GM19463 (cell line): ENCODE results near the gene CASKIN2.
"Not testable (repeated sequence)": the region's sequence is repeated elsewhere in the genome, so short reads cannot be mapped to it uniquely, and the experiment has no call there.

Source experiments
- ATAC-seq: cut with Tn5 transposase; IDR thresholded peaks from one replicate; pipeline ENCODE4 v1.9.1; 2021; ENCODE audit warnings: mild to moderate bottlenecking, moderate library complexity; ENCODE audit not compliant: unreplicated experiment

CASKIN2 gene

DNA sequence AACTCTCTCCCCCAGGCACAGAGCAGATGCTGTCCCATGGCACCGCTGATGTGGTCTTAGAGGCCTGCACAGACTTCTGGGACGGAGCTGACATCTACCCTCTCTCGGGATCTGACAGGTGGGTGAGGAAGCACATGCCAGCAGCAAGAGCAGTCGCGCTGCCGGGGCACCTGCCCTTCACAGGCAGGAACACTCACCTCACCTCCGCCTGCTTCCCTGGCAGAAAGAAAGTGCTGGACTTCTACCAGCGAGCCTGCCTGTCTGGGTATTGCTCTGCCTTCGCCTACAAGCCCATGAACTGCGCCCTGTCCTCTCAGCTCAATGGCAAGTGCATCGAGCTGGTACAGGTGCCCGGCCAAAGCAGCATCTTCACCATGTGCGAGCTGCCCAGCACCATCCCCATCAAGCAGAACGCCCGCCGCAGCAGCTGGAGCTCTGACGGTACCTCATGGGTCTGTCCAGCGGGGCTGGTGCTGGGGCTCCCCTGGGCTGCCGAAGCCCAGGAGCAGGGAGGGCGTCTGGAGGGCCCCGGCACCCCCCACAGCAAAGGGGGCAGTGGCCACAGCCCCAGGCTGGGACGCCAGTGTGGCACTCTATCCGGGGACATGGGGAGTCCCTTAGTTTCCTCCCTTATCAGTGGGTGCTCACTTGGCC, 21.7 kb downstream of the CASKIN2 start:
- no peak for ATAC-seq

DNA sequence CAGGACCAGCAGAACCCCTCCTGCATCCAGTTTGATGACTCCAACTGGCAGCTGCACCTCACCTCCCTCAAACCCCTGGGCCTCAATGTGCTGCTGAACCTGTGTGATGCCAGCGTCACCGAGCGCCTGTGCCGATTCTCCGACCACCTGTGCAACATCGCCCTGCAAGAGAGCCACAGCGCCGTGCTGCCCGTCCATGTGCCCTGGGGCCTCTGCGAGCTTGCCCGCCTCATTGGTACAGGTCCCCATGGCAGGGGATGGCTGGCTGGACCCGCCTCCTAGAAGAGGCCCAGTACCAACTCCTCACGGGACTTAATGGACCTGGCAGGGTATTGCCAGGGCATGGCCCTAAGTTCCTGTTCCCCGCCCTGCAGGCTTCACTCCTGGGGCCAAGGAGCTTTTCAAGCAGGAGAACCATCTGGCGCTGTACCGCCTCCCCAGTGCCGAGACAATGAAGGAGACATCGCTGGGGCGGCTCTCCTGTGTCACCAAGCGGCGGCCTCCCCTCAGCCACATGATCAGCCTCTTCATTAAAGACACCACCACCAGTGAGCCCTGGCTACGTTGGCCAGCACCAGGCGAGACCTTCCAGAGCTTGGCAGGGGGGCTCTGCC, 22.7 kb downstream of the CASKIN2 start:
- no peak for ATAC-seq

DNA sequence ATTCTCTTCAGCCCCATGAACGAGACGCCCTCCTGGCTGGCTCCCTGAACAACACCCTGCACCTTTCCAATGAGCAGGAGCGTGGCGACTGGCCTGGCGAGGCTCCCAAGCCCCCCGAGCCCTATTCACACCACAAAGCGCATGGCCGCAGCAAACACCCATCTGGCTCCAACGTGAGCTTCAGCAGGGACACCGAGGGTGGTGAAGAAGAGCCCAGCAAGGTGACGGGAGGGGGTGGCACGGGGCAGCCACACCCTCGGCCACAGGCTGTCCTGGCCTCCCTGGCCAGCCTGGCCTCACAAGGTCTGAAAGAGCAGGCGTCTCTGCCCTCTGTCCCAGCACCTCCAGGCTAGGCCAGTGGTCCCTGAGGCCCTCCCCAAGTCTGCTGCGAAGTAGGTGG, 23.7 kb downstream of the CASKIN2 start:
- ATAC-seq = no peak

DNA sequence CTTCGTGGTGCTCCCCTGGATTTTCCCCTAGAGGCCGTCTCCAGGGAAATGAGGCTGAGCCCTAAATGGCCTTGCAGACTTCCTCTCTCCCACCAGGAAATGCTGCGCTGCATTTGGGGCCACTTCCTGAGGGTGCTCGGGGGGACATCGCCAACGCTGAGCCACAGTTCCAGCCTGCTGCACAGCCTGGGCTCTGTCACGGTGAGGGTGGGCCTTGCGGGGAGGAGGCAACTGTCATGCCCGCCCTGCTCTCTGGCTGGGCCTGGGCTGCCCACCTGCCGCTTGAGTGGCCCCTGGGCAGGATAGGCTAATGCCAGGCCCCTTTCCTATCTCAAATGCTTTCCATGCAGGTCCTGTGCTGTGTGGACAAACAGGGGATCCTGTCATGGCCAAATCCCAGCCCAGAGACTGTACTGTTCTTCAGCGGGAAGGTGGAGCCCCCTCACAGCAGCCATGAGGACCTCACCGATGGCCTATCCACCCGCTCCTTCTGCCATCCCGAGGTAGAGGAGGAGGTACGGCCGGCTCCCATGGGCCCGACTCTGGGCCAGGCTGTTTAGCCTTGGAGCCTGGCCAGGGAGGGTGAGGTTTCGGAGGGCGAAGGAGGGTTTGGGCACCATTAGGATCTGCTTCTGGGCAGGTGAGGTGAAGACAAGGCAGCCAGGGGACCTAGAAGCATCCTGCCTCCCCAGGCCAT, 24.2 kb downstream of the CASKIN2 start:
- ATAC-seq = no peak

DNA sequence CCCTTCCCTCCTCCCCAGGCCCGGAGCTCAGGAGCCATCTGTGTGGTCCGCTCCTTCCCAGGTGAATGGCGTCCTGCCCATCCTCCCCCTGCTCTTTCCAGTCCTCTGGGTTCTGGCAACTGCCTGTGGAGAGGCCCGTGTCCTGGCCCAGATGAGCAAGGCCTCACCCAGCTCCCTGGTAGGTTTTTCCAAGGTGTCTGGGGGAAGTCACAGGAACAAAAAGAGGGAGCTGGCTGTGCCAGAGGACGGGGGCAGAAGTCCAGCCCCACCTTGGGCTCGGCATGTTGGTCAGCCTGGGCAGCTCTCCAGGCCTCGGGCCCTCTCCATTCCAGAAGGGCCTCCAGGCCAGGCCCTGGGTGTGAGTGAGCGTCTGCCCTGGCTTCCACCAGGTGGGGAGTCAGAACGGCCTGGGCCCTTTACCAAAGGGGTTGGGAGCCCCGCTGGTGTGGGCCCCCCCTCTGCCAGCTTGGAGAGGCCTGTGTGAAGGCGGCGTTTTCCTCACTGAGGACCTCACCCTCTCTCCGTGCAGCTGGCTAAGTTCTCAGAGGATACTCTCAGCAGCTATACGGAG, 25.1 kb downstream of the CASKIN2 start:
- no peak for ATAC-seq

DNA sequence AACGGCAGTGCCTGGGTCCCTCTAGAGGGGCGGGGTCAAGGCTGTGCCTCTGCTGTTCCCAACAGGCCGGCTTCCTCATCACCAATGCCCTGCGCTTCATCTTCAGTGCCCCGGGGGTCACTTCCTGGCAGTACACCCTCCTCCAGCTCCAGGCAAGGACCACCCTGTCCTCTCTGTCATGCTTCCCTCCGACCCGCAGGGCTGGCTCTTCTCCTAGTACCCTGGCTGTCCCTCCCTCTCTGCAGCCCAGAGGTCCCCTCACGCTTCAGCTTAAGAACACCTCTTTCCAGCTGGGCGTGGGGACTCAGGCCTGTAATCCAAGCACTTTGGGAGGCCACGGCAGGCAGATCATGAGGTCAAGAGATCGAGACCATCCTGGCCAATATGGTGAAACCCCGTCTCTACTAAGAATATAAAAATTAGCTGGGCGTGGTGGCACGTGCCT, 25.8 kb downstream of the CASKIN2 start:
- no peak for ATAC-seq

DNA sequence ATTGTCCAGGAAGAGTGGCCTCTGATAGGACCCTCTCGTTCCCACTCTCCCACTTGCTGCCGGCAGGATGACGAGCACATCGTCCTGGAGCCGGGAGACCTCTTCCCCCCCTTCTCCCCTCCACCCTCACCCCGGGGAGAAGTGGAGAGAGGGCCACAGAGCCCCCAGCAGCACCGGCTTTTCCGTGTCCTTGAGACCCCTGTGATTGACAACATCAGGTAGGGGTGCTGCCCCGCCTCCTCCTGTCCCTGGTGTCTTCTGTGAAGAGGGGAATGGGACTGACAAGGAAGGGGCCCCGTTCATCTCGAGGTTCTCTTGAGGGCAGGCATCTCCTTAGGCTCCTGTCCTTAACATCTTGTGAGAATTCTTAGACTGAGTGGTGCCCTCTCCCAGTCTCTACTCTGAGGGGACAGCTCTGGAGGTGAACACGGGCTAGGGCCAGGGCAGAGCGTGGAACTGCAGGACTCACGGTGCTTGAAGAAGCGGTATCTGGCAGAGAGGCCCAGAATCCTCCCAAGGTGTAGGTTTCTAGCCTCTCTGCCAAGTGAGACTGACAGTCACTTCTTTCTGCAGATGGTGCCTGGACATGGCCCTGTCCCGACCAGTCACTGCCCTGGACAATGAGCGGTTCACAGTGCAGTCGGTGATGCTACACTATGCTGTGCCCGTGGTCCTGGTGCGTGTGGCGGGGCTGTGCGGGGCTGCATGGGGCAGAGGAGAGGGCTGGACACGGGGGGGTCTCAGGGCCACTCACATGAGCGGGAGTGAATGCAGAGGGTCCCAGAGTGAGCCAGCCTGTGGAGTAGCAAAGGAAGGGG, 26.4 kb downstream of the CASKIN2 start:
- no peak for ATAC-seq

DNA sequence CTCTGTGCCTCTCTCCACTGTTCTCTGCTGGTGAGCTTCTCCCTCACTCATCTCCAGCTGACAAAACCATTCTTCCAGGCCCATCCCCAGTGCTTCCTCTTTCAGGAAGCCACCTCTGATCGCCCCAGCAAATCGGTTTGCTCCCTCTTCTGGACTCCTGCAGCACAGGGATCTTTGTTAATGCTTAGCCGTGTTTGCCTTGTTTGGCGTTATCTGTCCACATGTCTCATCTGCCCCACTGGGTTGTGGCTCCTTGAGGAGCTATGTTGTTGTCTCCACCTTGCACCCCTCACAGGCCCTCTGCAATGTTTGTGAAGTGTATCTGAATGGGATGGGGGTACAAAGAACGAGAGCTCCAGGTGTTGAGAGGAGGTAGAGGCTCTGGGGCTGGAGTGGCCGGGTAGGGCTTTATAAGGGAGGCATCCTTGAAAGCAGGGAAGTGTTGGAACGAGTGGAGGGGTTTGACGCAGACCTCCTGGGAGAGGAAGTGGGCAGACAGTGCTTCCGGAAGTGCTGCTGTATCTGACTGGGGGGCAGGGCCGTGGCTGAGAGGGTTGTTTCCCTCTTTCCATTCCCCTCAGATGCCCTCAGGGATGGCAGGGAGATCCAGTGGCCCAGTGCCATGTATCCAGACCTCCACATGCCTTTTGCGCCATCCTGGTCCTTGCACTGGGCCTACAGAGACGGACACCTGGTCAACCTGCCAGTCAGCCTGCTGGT, 27.8 kb downstream of the CASKIN2 start:
- no peak for ATAC-seq

DNA sequence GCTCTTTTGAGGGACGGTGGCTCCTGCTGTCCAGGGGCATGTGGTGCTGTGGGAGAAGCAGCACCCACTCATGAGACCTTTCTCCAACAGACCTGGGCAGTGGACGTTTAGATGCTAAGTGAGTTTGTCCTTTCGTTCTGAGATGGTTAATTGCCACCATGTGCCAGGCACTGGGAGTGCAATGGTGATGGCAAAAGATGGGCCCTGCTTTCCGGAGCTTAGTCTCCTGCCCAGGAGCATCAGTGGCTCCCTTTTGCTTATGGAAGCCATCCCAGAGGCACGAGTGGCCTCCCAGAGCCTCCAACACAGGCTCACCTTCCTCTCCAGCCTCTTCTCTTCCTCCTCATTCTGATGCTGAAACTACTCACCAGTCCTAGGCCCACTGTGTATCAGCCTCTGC, 28.4 kb downstream of the CASKIN2 start:
- ATAC-seq = no peak

DNA sequence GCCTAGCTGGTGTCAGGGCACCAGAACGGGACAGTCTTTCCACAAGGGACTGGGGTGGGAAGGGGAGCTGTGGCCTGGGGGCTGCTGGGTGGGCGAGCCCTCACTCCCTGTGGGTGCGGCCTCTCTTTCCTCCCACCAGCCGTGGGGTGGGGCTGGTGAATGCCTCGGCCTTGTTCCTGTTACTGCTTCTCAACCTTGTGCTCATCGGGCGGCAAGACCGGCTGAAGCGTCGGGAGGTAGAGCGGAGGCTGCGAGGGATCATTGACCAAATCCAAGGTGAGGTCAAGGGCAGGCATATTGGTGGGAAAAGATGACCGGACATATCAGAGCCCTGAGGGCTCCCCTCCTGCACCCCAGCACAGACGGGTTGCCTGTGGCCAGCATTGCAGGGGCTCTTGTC, 29.2 kb downstream of the CASKIN2 start:
- no peak for ATAC-seq

DNA sequence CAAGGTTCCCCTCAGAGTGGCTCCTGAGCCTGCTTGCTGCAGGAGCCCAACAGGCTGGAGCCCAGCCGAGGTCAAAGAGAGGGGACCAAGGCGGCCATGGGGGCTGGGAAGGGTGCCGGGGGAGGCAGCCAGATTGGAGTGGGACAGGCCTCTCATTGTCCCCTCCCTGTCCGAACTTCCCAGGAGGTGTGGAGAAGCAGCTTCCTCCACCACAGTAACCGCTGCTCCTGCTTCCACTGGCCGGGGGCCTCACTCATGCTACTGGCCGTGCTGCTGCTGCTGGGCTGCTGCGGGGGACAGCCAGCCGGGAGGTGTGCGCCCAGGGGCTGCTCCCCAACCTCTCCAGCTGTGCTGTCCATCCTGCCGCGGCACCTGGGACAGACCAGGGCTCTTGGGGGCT, 29.6 kb downstream of the CASKIN2 start:
- ATAC-seq = no peak

DNA sequence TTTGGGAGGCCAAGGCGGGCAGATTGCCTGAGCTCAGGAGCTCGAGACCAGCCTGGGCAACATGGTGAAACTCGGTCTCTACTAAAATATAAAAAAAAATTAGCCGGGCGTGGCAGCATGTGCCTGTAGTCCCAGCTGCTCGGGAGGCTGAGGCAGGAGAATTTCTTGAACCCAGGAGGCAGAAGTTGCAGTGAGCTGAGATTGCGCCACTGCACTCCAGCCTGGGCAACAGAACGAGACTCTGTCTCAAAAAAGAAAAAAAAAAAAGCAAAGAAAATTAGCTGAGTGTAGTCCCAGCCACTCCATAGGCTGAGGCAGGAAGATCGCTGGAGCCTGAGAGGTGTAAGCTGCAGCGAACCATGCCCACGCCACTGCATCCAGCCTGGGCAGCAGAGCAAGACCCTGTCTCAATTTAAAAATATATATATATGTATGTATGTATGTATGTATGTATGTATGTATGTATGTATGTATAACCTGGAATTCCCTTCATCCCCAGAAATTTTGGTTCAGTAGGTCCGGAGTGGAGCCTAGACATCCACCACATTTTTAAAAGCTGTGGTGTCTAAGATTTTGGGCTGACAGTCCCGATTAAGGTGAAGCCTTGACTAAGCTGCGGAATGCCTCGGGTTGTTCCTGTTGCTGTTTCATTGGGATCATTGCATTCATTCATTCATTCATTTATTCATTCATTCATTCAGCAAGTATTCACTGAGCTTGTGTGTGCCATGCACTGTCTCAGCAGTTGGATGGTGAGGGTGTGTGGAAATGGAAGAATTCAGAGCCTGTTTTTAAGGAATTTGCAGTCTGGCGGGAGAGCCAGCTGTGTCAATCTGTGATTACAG, 33.0 kb downstream of the CASKIN2 start:
- no peak for ATAC-seq

DNA sequence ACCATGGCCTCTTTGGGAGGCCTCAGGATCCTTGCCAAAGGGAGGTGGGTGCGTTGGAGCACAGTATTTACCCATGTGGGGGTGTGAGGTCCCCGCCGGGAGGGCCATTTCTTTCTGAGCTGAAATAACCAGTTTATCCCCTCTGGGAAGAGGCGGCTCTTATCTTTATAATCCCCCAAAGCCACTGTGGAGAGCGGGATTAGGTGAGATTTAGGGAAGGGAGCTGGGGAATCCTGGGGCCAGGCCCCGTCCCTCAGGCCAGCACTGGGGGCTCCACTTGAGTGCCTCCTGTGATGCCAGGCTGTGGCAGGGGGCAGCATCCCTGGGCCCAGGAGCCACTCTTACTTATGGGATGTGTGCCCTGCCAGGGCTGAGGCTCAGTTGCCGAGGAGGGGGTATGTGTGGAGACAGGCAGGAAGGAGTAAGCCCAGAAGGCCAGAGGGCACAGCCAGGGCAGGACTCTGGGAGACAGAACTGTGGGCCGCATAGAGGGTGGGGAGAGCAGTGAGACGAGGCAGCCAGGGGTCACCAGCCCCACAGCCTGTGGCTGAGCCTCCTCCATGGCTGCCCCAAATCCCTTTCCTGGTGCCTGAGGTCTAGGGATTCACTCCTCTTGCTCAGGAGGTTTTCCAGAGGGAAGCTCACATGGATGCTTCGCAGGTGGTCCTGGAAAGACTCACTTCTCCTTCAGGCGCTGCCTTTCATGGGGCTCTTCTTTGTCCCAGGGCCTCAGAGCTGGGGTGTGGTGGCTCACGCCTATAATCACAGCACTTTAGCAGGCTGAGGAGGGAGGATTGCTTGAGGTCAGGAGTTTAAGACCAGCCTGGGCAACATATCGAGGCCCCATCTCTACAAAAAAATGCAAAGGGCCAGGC, 33.9 kb downstream of the CASKIN2 start:
- no peak for ATAC-seq

DNA sequence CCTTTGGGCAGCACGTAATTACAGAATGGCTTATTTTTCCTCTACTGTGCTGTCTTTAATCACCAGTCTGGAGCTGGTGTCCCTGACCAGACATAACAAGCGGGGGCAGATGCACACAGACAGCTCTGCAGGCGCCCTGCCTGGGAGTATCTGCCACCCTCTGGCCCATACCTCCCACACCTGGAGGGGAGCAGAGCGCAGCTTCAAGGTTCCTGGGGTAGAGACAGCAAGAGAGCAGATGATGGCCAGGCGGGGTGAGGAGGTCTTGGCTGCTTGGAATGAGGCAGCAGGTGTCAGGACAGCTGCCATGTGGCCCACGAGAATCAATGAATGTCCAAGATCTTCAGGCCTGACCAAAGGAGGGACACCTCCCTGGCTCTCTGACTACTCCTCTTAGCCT, 35.1 kb downstream of the CASKIN2 start:
- ATAC-seq = no peak

DNA sequence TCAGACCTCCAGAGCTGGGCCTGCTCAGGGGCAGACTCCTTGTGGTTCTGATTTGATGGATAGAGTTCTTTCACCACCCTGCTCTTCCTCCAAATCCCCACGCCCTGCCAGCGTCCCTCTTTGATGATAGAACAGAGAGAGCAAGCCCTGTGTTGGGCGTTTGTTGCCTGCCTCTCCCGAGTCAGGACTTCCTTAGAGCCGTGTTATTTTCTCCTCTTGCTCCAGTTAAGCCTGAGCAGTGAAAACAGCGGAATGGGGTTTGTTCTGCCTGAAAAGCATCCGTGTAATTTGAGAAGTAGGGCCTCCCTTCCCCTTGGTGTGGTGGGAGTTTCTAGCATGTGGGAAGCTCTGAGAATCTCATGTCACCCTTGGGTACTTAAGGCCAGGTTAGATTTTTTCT, 36.8 kb downstream of the CASKIN2 start:
- no peak for ATAC-seq

DNA sequence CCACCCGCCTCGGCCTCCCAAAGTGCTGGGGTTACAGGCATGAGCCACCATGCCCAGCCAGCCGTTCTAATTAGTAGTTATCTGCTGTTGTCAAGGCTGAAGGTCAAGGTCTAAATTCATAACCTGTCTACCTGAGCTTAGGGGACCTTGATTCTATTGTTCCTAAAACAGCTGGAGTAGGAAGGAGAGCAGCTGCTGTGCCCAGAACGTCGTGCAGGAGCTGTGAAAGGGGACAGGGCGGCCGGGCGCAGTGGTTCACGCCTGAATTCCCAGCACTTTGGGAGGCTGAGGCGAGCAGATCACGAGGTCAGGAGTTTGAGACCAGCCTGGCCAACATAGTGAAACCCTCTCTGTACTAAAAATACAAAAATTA, 37.9 kb downstream of the CASKIN2 start:
- ATAC-seq = not testable (repeated sequence)

DNA sequence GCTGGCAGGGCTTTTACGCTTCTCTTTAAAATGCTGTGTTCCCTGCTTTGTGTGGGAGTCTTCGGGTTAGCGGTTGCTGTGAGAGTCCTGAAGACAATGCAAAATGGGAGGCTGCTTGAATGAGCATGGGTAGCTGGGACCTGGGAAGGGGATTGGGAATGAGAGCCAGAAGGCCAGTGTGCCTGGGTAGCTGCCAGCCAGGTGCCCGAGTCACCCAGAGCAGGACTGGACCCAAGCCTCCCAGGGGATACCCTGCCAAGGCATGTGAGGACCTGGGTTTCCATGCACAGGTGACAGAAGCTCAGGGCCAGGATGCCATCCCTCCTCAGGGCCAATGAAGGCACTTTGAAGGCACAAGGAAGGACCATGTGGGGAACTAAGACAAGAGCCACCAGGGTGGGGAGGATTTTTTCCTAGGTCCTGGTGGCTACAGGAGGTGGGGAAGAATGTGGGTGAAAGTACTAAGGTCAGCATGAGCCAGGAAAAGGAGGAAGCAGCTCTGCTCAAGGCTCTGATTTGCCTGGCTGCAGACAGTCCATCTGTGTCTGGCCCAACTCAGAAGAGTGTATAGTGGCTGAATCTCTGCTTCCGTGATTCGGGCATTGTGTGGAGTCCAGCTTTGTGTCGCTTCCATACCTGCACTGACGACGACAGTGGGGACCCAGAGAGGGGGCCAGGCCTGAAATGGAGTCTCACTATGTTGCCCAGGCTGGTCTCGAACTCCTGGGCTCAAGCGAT, 38.4 kb downstream of the CASKIN2 start:
- no peak for ATAC-seq

DNA sequence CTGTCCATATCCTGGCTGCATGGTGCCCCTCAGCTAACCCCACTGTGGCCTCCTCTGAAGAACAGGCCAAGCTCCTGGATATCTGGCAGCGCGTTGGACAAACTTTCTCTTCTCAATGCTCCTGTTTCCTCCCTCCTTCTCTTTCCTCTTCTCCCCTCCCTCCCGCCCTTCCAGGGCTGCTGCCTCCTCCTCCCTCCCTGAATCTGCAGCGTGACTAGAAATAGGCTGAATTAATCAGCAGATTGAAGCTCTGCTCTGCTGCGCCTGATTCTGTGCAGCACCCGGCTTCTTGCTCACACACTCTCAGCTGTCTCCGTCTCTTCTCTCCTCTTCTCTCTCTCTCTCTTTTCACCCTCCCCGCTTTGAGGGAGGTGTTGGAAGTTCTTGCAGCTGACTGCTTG, 39.1 kb downstream of the CASKIN2 start:
- ATAC-seq = no peak
